ENCODE data around the gene GLB1L3.
"Not testable (repeated sequence)": the region's sequence is repeated elsewhere in the genome, so short reads cannot be mapped to it uniquely, and the experiment has no call there.

The GLB1L3 gene

GRCh38 chr11:134337051-134337450 is 60.9 kb downstream of the GLB1L3 start:
- Histone ChIP-seq H3K27me3 (ENCODE audit: control insufficient read depth, insufficient read depth, low read length) (peaks cover 16% of the 10 kb centered on the region), H3K36me3 (ENCODE audit: control insufficient read depth, insufficient read depth, low read length) (no peaks in the 10 kb centered on the region), H3K9me3 (ENCODE audit: control insufficient read depth, insufficient read depth, low read length) (no peaks in the 10 kb centered on the region), H3K9ac (ENCODE audit: low read depth, low read length) (no peak overlapping the region), H3K4me1 (ENCODE audit: control insufficient read depth, insufficient read depth, low read length) (peaks cover 4% of the 10 kb centered on the region; the same call in 1 of the 2 replicates), H3K4me3 (ENCODE audit: low read depth, low read length) (no peak overlapping the region), H3K27ac (ENCODE audit: low read depth, low read length) (no peak overlapping the region)

- H3K27ac ChIP-seq (ENCODE audit: low read depth, low read length) = no peak overlapping the region
- H3K4me1 ChIP-seq (ENCODE audit: control insufficient read depth, insufficient read depth, low read length) = no peaks in the 10 kb centered on the region
- no peaks in the 10 kb centered on the region for H3K9me3 ChIP-seq (ENCODE audit: control insufficient read depth, insufficient read depth, low read length)
- H3K27me3 ChIP-seq (ENCODE audit: control insufficient read depth, insufficient read depth, low read length) = peaks cover 7% of the 10 kb centered on the region
- H3K9ac ChIP-seq (ENCODE audit: low read depth, low read length) = no peak overlapping the region
- no peak overlapping the region for H3K4me3 ChIP-seq (ENCODE audit: low read depth, low read length)
- no peaks in the 10 kb centered on the region for H3K36me3 ChIP-seq (ENCODE audit: control insufficient read depth, insufficient read depth, low read length)
Measured at GRCh38 chr11:134338068-134338467, 61.9 kb downstream of the GLB1L3 start.

- no peak overlapping the region for H3K4me3 ChIP-seq (ENCODE audit: low read depth, low read length)
- H3K4me1 ChIP-seq (ENCODE audit: control insufficient read depth, insufficient read depth, low read length) = no peaks in the 10 kb centered on the region
- no peaks in the 10 kb centered on the region for H3K9me3 ChIP-seq (ENCODE audit: control insufficient read depth, insufficient read depth, low read length)
- peaks cover under 1% of the 10 kb centered on the region; the same call in 1 of the 2 replicates for H3K27me3 ChIP-seq (ENCODE audit: control insufficient read depth, insufficient read depth, low read length)
- no peak overlapping the region for H3K27ac ChIP-seq (ENCODE audit: low read depth, low read length)
- H3K9ac ChIP-seq (ENCODE audit: low read depth, low read length) = no peak overlapping the region
- H3K36me3 ChIP-seq (ENCODE audit: control insufficient read depth, insufficient read depth, low read length) = no peaks in the 10 kb centered on the region
Measured at GRCh38 chr11:134338654-134339053, 62.5 kb downstream of the GLB1L3 start.

GRCh38 chr11:134339756-134340155 is 63.6 kb downstream of the GLB1L3 start:
- Histone ChIP-seq H3K4me3 (ENCODE audit: low read depth, low read length) (no peak overlapping the region), H3K36me3 (ENCODE audit: control insufficient read depth, insufficient read depth, low read length) (no peaks in the 10 kb centered on the region), H3K27ac (ENCODE audit: low read depth, low read length) (no peak overlapping the region), H3K4me1 (ENCODE audit: control insufficient read depth, insufficient read depth, low read length) (no peaks in the 10 kb centered on the region), H3K27me3 (ENCODE audit: control insufficient read depth, insufficient read depth, low read length) (no peaks in the 10 kb centered on the region; the same call in 1 of the 2 replicates), H3K9ac (ENCODE audit: low read depth, low read length) (no peak overlapping the region), H3K9me3 (ENCODE audit: control insufficient read depth, insufficient read depth, low read length) (no peaks in the 10 kb centered on the region)

- Histone ChIP-seq H3K4me3 (ENCODE audit: low read depth, low read length) (no peak overlapping the region), H3K9me3 (ENCODE audit: control insufficient read depth, insufficient read depth, low read length) (no peaks in the 10 kb centered on the region), H3K27me3 (ENCODE audit: control insufficient read depth, insufficient read depth, low read length) (no peaks in the 10 kb centered on the region; the same call in 1 of the 2 replicates), H3K9ac (ENCODE audit: low read depth, low read length) (no peak overlapping the region), H3K27ac (ENCODE audit: low read depth, low read length) (no peak overlapping the region), H3K4me1 (ENCODE audit: control insufficient read depth, insufficient read depth, low read length) (no peaks in the 10 kb centered on the region), H3K36me3 (ENCODE audit: control insufficient read depth, insufficient read depth, low read length) (no peaks in the 10 kb centered on the region)
Measured at GRCh38 chr11:134340354-134340964, 64.3 kb downstream of the GLB1L3 start.

- Histone ChIP-seq H3K4me1 (ENCODE audit: control insufficient read depth, insufficient read depth, low read length) (no peaks in the 10 kb centered on the region), H3K36me3 (ENCODE audit: control insufficient read depth, insufficient read depth, low read length) (no peaks in the 10 kb centered on the region), H3K27me3 (ENCODE audit: control insufficient read depth, insufficient read depth, low read length) (no peaks in the 10 kb centered on the region), H3K4me3 (ENCODE audit: low read depth, low read length) (no peak overlapping the region), H3K27ac (ENCODE audit: low read depth, low read length) (no peak overlapping the region), H3K9me3 (ENCODE audit: control insufficient read depth, insufficient read depth, low read length) (no peaks in the 10 kb centered on the region), H3K9ac (ENCODE audit: low read depth, low read length) (no peak overlapping the region)
Measured at GRCh38 chr11:134341805-134342571, 65.8 kb downstream of the GLB1L3 start.

GRCh38 chr11:134342572-134343340 is 66.6 kb downstream of the GLB1L3 start:
- Histone ChIP-seq H3K9ac (ENCODE audit: low read depth, low read length) (no peak overlapping the region), H3K27me3 (ENCODE audit: control insufficient read depth, insufficient read depth, low read length) (no peaks in the 10 kb centered on the region), H3K4me3 (ENCODE audit: low read depth, low read length) (no peak overlapping the region), H3K4me1 (ENCODE audit: control insufficient read depth, insufficient read depth, low read length) (no peaks in the 10 kb centered on the region), H3K36me3 (ENCODE audit: control insufficient read depth, insufficient read depth, low read length) (no peaks in the 10 kb centered on the region), H3K9me3 (ENCODE audit: control insufficient read depth, insufficient read depth, low read length) (no peaks in the 10 kb centered on the region), H3K27ac (ENCODE audit: low read depth, low read length) (no peak overlapping the region)

GRCh38 chr11:134343646-134344045 is 67.5 kb downstream of the GLB1L3 start:
- Histone ChIP-seq H3K36me3 (ENCODE audit: control insufficient read depth, insufficient read depth, low read length) (no peaks in the 10 kb centered on the region), H3K27ac (ENCODE audit: low read depth, low read length) (no peak overlapping the region), H3K27me3 (ENCODE audit: control insufficient read depth, insufficient read depth, low read length) (no peaks in the 10 kb centered on the region), H3K4me1 (ENCODE audit: control insufficient read depth, insufficient read depth, low read length) (no peaks in the 10 kb centered on the region), H3K9ac (ENCODE audit: low read depth, low read length) (no peak overlapping the region), H3K4me3 (ENCODE audit: low read depth, low read length) (no peak overlapping the region), H3K9me3 (ENCODE audit: control insufficient read depth, insufficient read depth, low read length) (no peaks in the 10 kb centered on the region)

GRCh38 chr11:134344497-134345236 is 68.5 kb downstream of the GLB1L3 start:
- H3K4me1 ChIP-seq (ENCODE audit: control insufficient read depth, insufficient read depth, low read length); H3K9me3 ChIP-seq (ENCODE audit: control insufficient read depth, insufficient read depth, low read length); H3K36me3 ChIP-seq (ENCODE audit: control insufficient read depth, insufficient read depth, low read length); H3K27ac ChIP-seq (ENCODE audit: low read depth, low read length); H3K9ac ChIP-seq (ENCODE audit: low read depth, low read length); H3K4me3 ChIP-seq (ENCODE audit: low read depth, low read length); H3K27me3 ChIP-seq (ENCODE audit: control insufficient read depth, insufficient read depth, low read length): not testable (repeated sequence)

- no peak overlapping the region for H3K27ac ChIP-seq (ENCODE audit: low read depth, low read length)
Measured at GRCh38 chr11:134345237-134345550, 69.0 kb downstream of the GLB1L3 start.

More at GRCh38 chr11:134345237-134345550, 69.0 kb downstream of the GLB1L3 start:
- H3K9ac ChIP-seq (ENCODE audit: low read depth, low read length) = no peak overlapping the region
- no peaks in the 10 kb centered on the region for H3K9me3 ChIP-seq (ENCODE audit: control insufficient read depth, insufficient read depth, low read length)
- no peak overlapping the region for H3K4me3 ChIP-seq (ENCODE audit: low read depth, low read length)
- no peaks in the 10 kb centered on the region for H3K27me3 ChIP-seq (ENCODE audit: control insufficient read depth, insufficient read depth, low read length)
- H3K36me3 ChIP-seq (ENCODE audit: control insufficient read depth, insufficient read depth, low read length) = no peaks in the 10 kb centered on the region
- no peaks in the 10 kb centered on the region; the same call in 1 of the 2 replicates for H3K4me1 ChIP-seq (ENCODE audit: control insufficient read depth, insufficient read depth, low read length)

All from HUES48 (cell line).